Stomach (tissue), 4 donors: Measurements from ENCODE around the gene HERPUD1.

Experiments used
- CTCF ChIP-seq, 7 experiments: fragments of 450-650 bp in 4 of 7; fragments of 200-600 bp in 3 of 7; sonication (generic) in 3 of 7; IDR thresholded peaks; one replicate each; pipeline ENCODE4 v1.5.1; 2016 to 2019; ENCODE audit warnings: antibody characterized with exemption in 7 of 7, control low read depth in 2 of 7, mild to moderate bottlenecking in 1 of 7
- EP300 ChIP-seq: sonication (generic); formaldehyde crosslinking; IDR thresholded peaks from one replicate; pipeline ENCODE4 v1.6.1; 2017; ENCODE audit warnings: antibody characterized with exemption

- no peak for TF ChIP-seq CTCF (IDR thresholded peaks at IDR 0.05)
- TF ChIP-seq EP300, result no peak
Measured at GRCh38 chr16:56977216-56977615, 45.3 kb downstream of the HERPUD1 start.
